ENCODE data around the gene POTEE. TPM values are rescaled to one million over a fixed set of nuclear protein-coding genes. Genes with fewer than 3 reads are reported as not detected.
"Not testable (repeated sequence)": the region's sequence is repeated elsewhere in the genome, so short reads cannot be mapped to it uniquely, and the experiment has no call there.

POTEE gene
- total and polyA plus RNA-seq, 4 donors = 0.07 TPM; not detected in 3

DNA sequence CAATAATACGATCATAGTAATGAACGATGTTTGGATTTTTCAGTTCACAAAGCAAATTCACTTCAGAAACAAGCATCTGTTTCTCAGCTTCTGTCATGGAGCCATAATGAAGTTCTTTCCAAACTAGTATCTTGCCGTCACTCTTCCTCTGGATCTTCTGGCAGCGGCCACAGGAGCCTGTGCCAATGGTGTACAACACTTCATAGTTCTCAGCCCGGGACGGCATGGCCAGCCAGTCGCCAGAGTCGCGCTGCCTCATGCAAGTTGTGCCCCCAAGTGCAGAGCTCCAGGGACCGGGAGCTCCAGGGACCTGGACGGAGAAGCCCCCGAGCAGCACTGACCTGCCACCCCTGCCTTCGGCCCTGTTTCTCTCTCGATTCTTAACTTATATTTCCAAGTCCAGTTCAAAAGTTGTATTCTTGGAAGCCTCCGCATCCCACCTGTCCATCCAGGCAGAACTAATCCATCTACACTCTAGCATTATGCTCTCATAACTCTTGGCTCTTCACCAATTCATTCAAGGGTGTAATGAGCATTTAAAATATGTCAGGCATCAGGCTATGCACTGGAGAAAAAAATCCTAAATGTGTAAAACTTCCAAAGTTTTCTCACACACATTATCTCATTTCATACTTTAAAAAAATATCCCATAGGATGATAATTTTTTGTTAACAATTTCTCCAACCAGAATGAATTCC is 30.5 kb upstream of the POTEE start:
- H3K9me3 ChIP-seq (ENCODE audit: control insufficient read depth in 4 of 4, low read length in 3 of 4); DNase-seq (ENCODE audit: low spot score); H3K27me3 ChIP-seq (ENCODE audit: control insufficient read depth in 4 of 4, insufficient read depth in 4 of 4, low read length in 3 of 4); H3K27ac ChIP-seq (ENCODE audit: low read depth in 1 of 2, low read length in 2 of 2); H3K4me1 ChIP-seq (ENCODE audit: control insufficient read depth in 4 of 4, insufficient read depth in 4 of 4, low read length in 3 of 4); H3K4me3 ChIP-seq (ENCODE audit: low read depth in 1 of 3, low read length in 3 of 3); H3K9ac ChIP-seq (ENCODE audit: low read depth in 1 of 2, low read length in 2 of 2); H3K36me3 ChIP-seq (ENCODE audit: control insufficient read depth in 4 of 4, insufficient read depth in 3 of 4, low read depth in 1 of 4, low read length in 3 of 4): not testable (repeated sequence)
- WGBS = 83% methylated on average over 15 of the region's 15 CpGs

- not testable (repeated sequence) for H3K27me3 ChIP-seq (ENCODE audit: control insufficient read depth in 4 of 4, insufficient read depth in 4 of 4, low read length in 3 of 4); H3K4me1 ChIP-seq (ENCODE audit: control insufficient read depth in 4 of 4, insufficient read depth in 4 of 4, low read length in 3 of 4); H3K36me3 ChIP-seq (ENCODE audit: control insufficient read depth in 4 of 4, insufficient read depth in 3 of 4, low read depth in 1 of 4, low read length in 3 of 4); H3K9ac ChIP-seq (ENCODE audit: low read depth in 1 of 2, low read length in 2 of 2); H3K4me3 ChIP-seq (ENCODE audit: low read depth in 1 of 3, low read length in 3 of 3); DNase-seq (ENCODE audit: low spot score); H3K9me3 ChIP-seq (ENCODE audit: control insufficient read depth in 4 of 4, low read length in 3 of 4); H3K27ac ChIP-seq (ENCODE audit: low read depth in 1 of 2, low read length in 2 of 2)
- WGBS = 80% methylated on average over 4 of the region's 4 CpGs
These were observed 27.9 kb upstream of the POTEE start for GRCh38 chr2:131181451-131181850.

- not testable (repeated sequence) for H3K4me3 ChIP-seq (ENCODE audit: low read depth in 1 of 3, low read length in 3 of 3); H3K27ac ChIP-seq (ENCODE audit: low read depth in 1 of 2, low read length in 2 of 2); H3K9ac ChIP-seq (ENCODE audit: low read depth in 1 of 2, low read length in 2 of 2); H3K36me3 ChIP-seq (ENCODE audit: control insufficient read depth in 4 of 4, insufficient read depth in 3 of 4, low read depth in 1 of 4, low read length in 3 of 4); DNase-seq (ENCODE audit: low spot score); H3K4me1 ChIP-seq (ENCODE audit: control insufficient read depth in 4 of 4, insufficient read depth in 4 of 4, low read length in 3 of 4); H3K27me3 ChIP-seq (ENCODE audit: control insufficient read depth in 4 of 4, insufficient read depth in 4 of 4, low read length in 3 of 4); H3K9me3 ChIP-seq (ENCODE audit: control insufficient read depth in 4 of 4, low read length in 3 of 4)
- 20% methylated on average over 3 of the region's 3 CpGs for WGBS
These were observed 15.9 kb upstream of the POTEE start for GRCh38 chr2:131193421-131193820.

- not testable (repeated sequence) for DNase-seq (ENCODE audit: low spot score); H3K9me3 ChIP-seq (ENCODE audit: control insufficient read depth in 4 of 4, low read length in 3 of 4); H3K9ac ChIP-seq (ENCODE audit: low read depth in 1 of 2, low read length in 2 of 2); H3K4me3 ChIP-seq (ENCODE audit: low read depth in 1 of 3, low read length in 3 of 3); H3K27ac ChIP-seq (ENCODE audit: low read depth in 1 of 2, low read length in 2 of 2); H3K36me3 ChIP-seq (ENCODE audit: control insufficient read depth in 4 of 4, insufficient read depth in 3 of 4, low read depth in 1 of 4, low read length in 3 of 4); H3K27me3 ChIP-seq (ENCODE audit: control insufficient read depth in 4 of 4, insufficient read depth in 4 of 4, low read length in 3 of 4); H3K4me1 ChIP-seq (ENCODE audit: control insufficient read depth in 4 of 4, insufficient read depth in 4 of 4, low read length in 3 of 4)
- 57% methylated on average over 2 of the region's 2 CpGs for WGBS
These were observed 13.2 kb upstream of the POTEE start for GRCh38 chr2:131196186-131196585.

DNA sequence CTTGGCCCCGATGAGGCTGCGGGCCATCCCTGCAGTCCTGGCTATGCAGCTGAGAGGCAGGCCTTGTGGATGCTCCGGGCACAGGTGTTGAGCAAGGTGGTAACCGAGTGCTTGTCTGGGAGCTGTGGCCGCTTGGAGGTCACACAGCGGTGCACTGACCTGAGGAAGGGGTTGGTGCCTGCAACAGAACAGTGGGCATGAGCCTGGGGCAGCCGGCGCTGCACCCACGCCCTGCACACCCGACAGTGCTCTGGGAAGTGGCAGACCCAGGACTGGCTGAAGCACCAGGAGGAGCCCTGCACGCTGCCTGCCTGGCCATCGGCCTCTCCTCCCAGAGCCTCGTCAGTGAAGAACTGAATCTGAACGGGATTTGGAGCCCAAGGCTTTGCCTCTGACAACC is 8.2 kb upstream of the POTEE start:
- Histone ChIP-seq H3K4me3 (ENCODE audit: low read depth in 1 of 3, low read length in 3 of 3) (no peak overlapping the region), H3K9ac (ENCODE audit: low read depth in 1 of 2, low read length in 2 of 2) (no peak overlapping the region), H3K36me3 (ENCODE audit: control insufficient read depth in 4 of 4, insufficient read depth in 3 of 4, low read depth in 1 of 4, low read length in 3 of 4) (no peaks in the 10 kb centered on the region), H3K9me3 (ENCODE audit: control insufficient read depth in 4 of 4, low read length in 3 of 4) (no peaks in the 10 kb centered on the region), H3K27me3 (ENCODE audit: control insufficient read depth in 4 of 4, insufficient read depth in 4 of 4, low read length in 3 of 4) (peaks cover 0 to 3% (median 0%) of the 10 kb centered on the region in 4 donors), H3K27ac (ENCODE audit: low read depth in 1 of 2, low read length in 2 of 2) (no peak overlapping the region), H3K4me1 (ENCODE audit: control insufficient read depth in 4 of 4, insufficient read depth in 4 of 4, low read length in 3 of 4) (no peaks in the 10 kb centered on the region)
- WGBS = 90% methylated on average over 14 of the region's 14 CpGs
- no peak for DNase-seq (ENCODE audit: low spot score)
- TF ChIP-seq, protein P1, sequence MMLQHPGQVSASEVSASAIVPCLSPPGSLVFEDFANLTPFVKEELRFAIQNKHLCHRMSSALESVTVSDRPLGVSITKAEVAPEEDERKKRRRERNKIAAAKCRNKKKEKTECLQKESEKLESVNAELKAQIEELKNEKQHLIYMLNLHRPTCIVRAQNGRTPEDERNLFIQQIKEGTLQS (IDR thresholded peaks at IDR 0.05) = no peak
- TF ChIP-seq FOXA2 (IDR thresholded peaks at IDR 0.05) (no peak), TAF1 (conservative IDR thresholded peaks at IDR 0.05) (no peak), REST (IDR thresholded peaks at IDR 0.05) (no peak), GABPA (IDR thresholded peaks at IDR 0.05 in 1 of 2, conservative IDR thresholded peaks at IDR 0.05 in 1 of 2) (no peak), JUND (IDR thresholded peaks at IDR 0.05) (no peak), YY1 (IDR thresholded peaks at IDR 0.05) (no peak), HNF4A (conservative IDR thresholded peaks at IDR 0.05) (no peak), RXRA (IDR thresholded peaks at IDR 0.05) (no peak), EGR1 (IDR thresholded peaks at IDR 0.05; ENCODE audit: low read depth in 2 of 2) (no peak)
- TF ChIP-seq, protein P2, sequence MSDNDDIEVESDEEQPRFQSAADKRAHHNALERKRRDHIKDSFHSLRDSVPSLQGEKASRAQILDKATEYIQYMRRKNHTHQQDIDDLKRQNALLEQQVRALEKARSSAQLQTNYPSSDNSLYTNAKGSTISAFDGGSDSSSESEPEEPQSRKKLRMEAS (IDR thresholded peaks at IDR 0.05) = no peak
- TF ChIP-seq, protein P3, sequence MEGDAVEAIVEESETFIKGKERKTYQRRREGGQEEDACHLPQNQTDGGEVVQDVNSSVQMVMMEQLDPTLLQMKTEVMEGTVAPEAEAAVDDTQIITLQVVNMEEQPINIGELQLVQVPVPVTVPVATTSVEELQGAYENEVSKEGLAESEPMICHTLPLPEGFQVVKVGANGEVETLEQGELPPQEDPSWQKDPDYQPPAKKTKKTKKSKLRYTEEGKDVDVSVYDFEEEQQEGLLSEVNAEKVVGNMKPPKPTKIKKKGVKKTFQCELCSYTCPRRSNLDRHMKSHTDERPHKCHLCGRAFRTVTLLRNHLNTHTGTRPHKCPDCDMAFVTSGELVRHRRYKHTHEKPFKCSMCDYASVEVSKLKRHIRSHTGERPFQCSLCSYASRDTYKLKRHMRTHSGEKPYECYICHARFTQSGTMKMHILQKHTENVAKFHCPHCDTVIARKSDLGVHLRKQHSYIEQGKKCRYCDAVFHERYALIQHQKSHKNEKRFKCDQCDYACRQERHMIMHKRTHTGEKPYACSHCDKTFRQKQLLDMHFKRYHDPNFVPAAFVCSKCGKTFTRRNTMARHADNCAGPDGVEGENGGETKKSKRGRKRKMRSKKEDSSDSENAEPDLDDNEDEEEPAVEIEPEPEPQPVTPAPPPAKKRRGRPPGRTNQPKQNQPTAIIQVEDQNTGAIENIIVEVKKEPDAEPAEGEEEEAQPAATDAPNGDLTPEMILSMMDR (IDR thresholded peaks at IDR 0.05; ENCODE audit: low read depth, low read length, missing input control) = no peak
